Right hindlimb (tissue), 1 donor: ENCODE data around the gene FCN2.

Source experiments
- DNase-seq: peaks from one replicate; pipeline ENCODE4 v3.0.0-alpha.2; 2018

FCN2 gene

GRCh38 chr9:134880484-134881312 lies at the start of gene FCN2:
FCN2 (plus strand) TSS chr9:134880810; CDS start chr9:134880822, 12 bp downstream.
- DNase-seq: no peak

GRCh38 chr9:134830926-134831720 lies 49.5 kb upstream of the FCN2 start:
- no peak for DNase-seq

GRCh38 chr9:134832471-134832870 lies 48.1 kb upstream of the FCN2 start:
- DNase-seq: no peak

DNA sequence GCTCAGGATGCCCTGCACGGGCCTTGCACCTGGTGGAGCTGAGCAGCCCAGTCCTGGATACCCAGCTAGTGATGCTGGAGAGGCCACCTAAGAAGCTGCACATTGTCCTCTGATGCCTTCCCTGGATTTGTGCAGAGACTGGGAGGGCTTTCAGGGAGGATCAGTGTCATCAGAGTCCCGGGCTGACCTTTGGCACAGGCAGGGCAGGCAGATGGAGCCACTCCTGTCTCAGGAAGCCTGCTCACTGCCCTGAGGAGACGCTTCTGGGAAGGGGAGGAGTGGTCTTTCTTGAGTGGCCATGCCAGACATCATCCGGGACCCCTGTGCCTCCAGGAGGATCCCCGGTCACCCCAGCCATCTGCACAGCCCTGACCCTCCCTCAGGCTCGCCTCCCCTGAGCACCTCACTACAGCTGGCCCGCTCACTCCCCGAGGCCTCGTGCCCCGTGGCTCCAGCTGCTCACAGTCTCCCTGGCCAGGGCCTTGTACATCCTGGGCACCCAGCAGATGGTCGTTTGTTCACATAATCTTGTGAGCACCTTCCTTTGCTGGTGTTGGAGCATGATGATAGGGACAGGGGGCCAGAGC lies 47.2 kb upstream of the FCN2 start:
- no peak for DNase-seq

- no peak for DNase-seq
Observed at GRCh38 chr9:134834217-134834956, 46.2 kb upstream of the FCN2 start.

DNA sequence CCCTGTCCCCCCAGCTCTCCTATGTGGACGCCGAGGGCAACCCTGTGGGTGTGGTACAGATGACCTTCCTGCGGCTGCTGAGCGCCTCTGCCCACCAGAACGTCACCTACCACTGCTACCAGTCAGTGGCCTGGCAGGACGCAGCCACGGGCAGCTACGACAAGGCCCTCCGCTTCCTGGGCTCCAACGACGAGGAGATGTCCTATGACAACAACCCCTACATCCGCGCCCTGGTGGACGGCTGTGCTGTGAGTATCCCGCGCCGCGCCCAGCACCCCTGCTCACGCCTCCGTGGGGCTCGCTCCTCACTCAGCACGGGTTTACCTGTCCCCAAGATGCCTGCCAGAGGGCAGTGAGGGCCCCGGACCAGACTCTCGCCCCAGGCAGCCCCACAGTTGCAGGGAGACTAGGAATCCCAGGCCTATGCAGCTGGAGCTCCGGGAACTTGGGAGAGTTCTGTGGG lies 45.6 kb upstream of the FCN2 start:
- DNase-seq: no peak

DNA sequence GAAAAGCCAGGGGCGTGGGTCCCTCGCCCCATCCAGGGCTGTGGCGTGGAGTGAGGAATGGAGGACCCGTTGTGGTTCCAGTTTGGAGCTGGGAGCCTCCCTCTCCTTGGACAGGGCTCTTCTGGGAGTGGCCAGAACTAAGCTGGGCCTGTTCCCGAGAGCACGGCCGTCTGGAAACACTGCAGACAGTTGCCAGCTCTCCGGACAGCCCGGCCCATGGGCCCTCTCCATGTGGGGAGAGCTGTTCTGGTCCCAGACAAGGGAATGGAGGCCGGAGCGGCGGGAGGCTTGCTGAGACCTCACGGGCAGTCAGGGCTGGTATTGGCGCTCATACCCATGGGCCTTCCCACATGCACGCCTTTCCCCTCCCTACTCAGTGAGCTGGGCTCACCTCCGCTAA lies 45.2 kb upstream of the FCN2 start:
- no peak for DNase-seq

DNA sequence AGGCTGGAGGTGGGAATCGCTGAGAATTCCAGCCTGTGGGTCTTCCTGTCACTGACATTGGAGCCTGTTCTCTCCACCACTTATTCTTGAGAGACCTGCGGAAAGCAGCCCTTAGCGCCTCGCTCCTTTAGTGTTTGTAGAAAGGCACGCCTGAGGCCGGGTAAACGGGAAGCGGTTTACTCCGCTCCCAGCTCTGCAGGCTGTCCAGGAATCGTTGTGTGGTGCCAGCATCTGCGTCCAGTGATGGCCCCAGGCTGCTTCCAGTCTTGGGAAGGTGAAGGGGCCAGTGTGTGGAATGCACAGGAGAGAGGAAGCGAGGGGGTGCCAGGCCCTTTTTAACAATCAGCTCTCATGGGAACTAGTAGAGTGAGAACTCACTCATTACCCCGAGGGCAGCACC lies 44.6 kb upstream of the FCN2 start:
- no peak for DNase-seq

GRCh38 chr9:134836406-134836970 lies 44.1 kb upstream of the FCN2 start:
- no peak for DNase-seq

GRCh38 chr9:134837529-134837928 lies 43.1 kb upstream of the FCN2 start:
- DNase-seq: no peak

DNA sequence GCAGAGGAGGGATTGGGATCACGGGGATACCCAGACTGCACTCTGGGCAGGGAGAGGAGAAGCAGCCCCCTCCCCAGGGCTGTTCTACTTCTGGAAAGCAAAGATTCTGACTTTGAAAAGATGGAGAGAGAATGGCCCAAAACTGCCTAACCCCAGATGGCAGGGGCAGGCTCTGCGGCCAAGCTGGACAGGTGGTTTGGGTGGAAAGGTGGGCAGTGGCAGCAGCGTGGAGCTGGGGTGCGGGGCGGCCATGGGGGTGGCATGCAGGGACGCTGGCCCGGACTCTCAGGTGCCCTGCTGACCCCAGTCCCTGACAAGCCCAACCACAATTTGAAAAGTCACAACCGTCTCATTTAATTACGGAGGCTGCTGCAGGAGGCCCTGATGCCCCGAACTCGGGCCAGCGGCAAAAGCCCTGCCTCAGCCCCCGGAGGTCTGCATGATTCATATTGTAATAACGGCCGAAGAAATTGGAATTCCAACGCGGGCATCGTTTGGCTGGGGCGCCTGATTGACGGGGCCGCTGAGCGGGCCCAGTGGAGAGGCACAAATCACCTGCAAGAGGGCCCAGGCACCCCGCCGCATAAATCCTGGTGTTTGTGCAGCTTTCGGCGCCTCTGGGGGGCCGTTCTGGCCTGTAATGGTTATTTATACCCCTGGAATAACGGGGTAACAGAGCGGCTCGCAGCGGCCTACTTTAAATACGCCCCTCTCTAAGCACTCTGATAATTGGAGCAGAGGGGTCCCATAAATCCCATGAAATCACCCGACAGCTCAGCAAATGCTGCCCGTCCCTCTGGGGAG lies 41.8 kb upstream of the FCN2 start:
- DNase-seq: no peak

- DNase-seq: no peak
Observed at GRCh38 chr9:134839455-134840125, 41.0 kb upstream of the FCN2 start.

DNA sequence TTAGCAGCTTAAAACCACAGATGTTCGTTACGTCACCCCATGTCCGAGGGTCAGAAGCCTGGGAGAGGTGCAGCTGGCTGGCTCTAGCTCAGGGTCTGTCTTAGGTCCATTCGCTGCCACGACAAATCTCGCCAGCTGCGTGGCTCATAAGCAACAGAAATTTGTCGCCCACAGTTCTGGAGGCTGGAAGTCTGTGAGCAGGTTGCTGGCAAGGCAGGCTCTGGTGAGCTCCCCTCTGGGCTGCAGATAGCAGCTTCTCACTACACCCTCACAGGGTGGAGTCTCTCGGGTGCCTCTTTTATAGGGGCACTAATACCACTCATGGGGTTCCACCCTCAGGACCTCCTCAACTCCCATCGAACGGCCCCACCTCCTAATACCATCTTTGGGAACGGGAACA lies 40.1 kb upstream of the FCN2 start:
- no peak for DNase-seq

DNA sequence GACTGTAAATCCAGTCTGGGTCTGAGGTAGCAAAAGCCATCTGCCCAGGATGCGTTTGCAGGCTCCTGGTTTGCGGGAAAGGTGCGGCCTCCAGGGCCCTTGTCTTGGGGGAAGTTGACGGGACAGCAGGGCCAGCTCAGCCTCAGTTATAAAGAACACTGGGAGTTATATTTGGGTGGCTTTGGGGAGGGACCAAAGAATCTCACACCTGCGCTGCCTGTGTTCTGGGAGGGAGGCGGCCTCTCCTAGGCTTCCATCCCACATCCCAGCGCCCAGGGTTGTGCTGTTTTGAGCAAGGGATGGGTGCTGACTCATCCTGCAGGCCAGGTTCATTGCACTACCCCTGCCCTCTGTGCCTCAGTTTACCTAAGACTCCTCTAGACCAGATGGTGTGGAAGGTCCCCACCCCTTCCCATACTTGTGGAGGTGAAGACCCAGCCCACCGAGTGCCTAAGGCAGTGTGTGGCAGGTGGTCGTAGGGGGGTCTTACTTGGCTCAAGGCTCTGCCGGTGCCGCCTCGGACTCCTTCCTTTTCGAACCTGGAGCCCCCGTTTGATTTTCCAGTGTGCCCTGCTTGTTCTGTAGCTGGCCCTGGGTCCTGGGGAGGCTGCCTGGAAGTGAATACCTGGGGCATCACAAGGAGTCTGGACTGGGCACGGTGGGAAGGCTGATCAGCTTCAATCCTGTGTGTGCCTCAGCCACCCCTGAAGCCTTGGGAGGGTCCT lies 39.3 kb upstream of the FCN2 start:
- no peak for DNase-seq

DNA sequence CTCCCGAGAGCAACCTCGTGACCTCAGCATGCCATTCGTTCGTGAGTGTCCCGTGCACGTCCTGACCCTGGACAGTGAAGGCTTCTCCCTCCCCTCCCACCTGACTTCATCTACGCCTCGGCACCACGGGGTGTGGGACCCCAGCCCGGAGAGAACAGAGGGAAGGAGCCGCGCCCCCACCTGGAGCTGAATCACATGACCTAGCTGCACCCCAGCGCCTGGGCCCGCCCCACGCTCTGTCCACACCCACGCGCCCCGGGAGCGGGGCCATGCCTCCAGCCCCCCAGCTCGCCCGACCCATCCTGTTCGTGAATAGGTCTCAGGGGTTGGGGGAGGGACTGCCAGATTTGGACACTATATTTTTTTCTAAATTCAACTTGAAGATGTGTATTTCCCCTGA lies 38.3 kb upstream of the FCN2 start:
- no peak for DNase-seq

DNA sequence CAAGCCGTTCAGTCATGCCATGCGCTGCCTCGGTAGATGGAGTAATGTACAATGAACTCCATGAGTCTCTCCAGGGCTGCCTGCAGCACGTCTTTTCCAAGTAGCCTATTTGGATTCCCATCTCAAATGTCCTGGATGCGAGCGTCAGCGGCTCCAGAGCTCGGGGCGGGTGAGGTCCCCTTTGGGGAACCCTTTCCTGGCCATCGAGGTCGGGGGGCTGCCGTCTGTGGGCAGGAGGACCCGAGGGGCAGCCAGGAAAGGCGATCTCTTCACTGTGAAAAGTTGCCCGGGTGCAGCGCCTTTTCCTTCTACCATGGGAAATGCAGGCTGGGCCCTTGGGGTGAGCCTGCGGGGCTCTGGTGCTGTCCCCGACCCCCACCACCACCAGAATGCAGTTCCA lies 36.9 kb upstream of the FCN2 start:
- no peak for DNase-seq

GRCh38 chr9:134844821-134845220 lies 35.8 kb upstream of the FCN2 start:
- DNase-seq: no peak

DNA sequence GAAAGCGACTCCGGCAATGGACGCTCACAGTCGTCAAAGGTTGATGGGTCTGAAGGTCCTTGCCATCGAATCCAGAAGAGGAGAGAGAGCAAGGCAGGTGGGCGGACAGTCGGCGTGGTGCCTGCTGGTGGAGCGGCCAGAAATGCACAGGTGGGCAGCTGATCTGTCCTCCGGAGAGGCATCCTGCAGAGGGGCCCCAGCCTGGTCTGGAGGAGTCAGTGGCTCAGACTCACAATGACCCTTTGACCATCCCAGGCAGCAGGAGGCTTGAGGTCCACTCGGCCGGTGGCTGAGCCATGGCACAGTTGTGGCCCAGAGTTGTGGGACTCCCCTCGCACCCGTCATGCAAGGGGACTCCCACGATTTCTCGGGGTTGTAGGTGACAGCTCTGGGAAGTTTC lies 34.4 kb upstream of the FCN2 start:
- DNase-seq: no peak

GRCh38 chr9:134846699-134847098 lies 33.9 kb upstream of the FCN2 start:
- DNase-seq: no peak

DNA sequence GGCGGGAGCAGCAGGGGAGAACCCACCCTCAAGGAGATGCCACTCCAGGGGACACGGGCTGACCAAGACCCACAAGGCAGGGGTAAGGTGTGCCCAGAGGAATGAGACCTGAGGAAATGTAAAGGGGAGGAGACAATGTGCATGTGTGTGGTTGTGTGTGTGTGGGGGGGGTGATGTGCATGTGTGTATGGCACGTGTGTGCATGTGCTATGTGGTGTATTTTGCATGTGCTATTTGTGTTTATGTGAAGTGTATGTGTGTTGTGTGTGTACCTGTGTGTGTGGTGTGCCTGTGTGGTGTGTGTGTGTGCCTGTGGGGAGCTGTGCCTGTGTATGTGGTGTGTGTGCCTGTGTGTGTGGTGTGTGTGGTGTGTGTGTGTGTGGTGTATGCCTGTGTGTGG lies 33.5 kb upstream of the FCN2 start:
- DNase-seq: no peak
